Measurements from ENCODE around the gene CORO1C.

Gene CORO1C

GRCh38 chr12:108681317-108681716 lies 50.0 kb downstream of the CORO1C start:
- no peak for DNase-seq (ENCODE audit: low read depth)
- no peak overlapping the region for H3K4me3 ChIP-seq (ENCODE audit: low read depth, low read length)
- no peak for TF ChIP-seq CTCF (IDR thresholded peaks at IDR 0.05; ENCODE audit: control insufficient read depth, extremely low read depth, insufficient read depth)

DNA sequence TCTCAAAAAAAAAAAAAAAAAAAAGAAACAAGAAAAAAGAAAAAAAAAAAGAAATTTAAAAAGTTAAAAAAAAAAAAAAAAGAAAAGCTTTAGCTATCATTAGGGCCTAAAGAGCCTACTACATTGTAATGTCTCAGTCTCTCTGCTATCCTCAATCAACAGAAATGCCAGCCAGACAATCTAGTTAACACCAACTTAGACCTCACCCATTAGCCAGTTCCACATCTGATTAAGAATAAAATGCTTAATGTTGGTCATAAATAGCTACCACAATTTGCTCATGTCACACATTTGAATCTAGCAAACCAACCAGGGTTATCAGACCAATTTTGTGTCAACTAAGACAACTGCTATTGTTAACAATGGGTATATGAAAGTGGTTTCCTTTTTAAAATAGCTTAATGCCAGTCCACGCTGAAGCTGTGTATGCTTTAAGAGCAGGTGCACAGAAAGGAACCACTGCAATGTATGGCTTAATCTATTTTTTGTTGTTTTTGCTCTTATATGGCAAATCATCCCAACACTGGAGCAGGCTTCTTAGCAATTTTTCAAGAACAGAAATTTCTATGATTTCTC lies 52.1 kb downstream of the CORO1C start:
- DNase-seq (ENCODE audit: low read depth), result no peak
- no peak for TF ChIP-seq CTCF (IDR thresholded peaks at IDR 0.05; ENCODE audit: control insufficient read depth, extremely low read depth, insufficient read depth)
- no peak overlapping the region for H3K4me3 ChIP-seq (ENCODE audit: low read depth, low read length)

DNA sequence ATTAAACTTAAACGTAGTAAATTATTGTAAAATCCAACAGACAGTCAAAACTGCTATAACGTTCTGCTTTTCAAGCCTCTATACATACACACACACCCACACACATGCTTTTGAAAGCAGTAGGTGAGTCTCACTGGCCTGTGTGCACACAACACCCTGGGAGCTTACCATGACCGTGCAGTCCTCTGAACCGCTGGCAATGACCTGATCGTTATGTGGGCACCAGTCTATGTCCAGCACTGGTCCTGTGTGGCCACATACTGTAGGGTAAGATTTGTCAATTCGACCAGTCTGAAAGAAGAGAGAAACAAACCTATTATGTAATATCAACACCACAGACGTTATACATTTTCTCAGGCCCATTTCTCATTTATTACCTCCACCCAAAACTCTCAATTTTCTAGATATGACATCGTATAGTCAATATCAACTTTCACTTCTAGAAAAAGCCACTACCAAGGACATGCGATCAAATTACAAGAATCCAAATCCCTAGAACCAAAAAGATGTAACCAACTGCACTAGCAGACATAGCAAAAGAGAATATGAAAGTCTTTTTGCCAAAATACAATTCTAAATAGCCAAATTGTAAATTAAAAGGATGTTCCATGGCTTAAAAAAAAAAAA lies 53.1 kb downstream of the CORO1C start:
- DNase-seq (ENCODE audit: low read depth), result no peak
- no peak for TF ChIP-seq CTCF (IDR thresholded peaks at IDR 0.05; ENCODE audit: control insufficient read depth, extremely low read depth, insufficient read depth)

GRCh38 chr12:108677381-108677780 lies 53.9 kb downstream of the CORO1C start:
- TF ChIP-seq CTCF (IDR thresholded peaks at IDR 0.05; ENCODE audit: control insufficient read depth, extremely low read depth, insufficient read depth), result no peak
- H3K4me3 ChIP-seq (ENCODE audit: low read depth, low read length), result no peak overlapping the region
- DNase-seq (ENCODE audit: low read depth), result no peak

More for the DNA sequence above, 53.1 kb downstream of the CORO1C start:
- no peak overlapping the region for H3K4me3 ChIP-seq (ENCODE audit: low read depth, low read length)

DNA sequence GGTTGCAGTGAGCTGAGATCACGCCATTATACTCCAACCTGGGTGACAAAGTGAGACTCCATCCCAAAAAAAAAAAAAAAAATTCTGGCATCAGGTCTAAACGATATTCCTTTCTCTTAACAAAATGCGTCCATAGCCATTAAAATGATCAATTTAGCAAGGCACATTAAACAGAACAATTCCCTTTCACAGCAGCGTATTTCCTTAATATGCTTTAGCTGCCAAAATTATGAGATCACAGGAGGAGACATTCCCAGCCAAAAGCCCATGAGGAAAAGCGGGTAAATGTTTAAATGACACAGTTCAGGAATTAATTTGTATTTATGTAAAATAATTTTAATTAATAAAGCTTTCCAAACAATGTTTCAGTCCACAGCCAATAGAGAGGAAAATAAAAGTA lies 54.6 kb downstream of the CORO1C start:
- DNase-seq (ENCODE audit: low read depth), result no peak
- H3K4me3 ChIP-seq (ENCODE audit: low read depth, low read length), result no peak overlapping the region
- TF ChIP-seq CTCF (IDR thresholded peaks at IDR 0.05; ENCODE audit: control insufficient read depth, extremely low read depth, insufficient read depth), result no peak

GRCh38 chr12:108675792-108676191 lies 55.5 kb downstream of the CORO1C start:
- TF ChIP-seq CTCF (IDR thresholded peaks at IDR 0.05; ENCODE audit: control insufficient read depth, extremely low read depth, insufficient read depth), result no peak
- no peak for DNase-seq (ENCODE audit: low read depth)
- H3K4me3 ChIP-seq (ENCODE audit: low read depth, low read length), result no peak overlapping the region

GRCh38 chr12:108672054-108672453 lies 59.3 kb downstream of the CORO1C start:
- DNase-seq (ENCODE audit: low read depth), result no peak
- no peak overlapping the region for H3K4me3 ChIP-seq (ENCODE audit: low read depth, low read length)
- no peak for TF ChIP-seq CTCF (IDR thresholded peaks at IDR 0.05; ENCODE audit: control insufficient read depth, extremely low read depth, insufficient read depth)

Measured in LNCaP clone FGC (cell line).